IgD-negative memory B cell (primary cell): ENCODE data around the gene TRAF6. TPM values are rescaled to one million over a fixed set of nuclear protein-coding genes. Genes with fewer than 3 reads are reported as not detected.
A peak's percentile ranks its signal among the peaks of the same experiment; 100 is the strongest.
"Not testable (repeated sequence)": the region's sequence is repeated elsewhere in the genome, so short reads cannot be mapped to it uniquely, and the experiment has no call there.

Experiments used
- H3K27ac Mint-ChIP-seq, 3 donors: one replicate each; pipeline ENCODE4 v1.8.0; 2020 to 2022; ENCODE audit warnings: mild to moderate bottlenecking in 3 of 3, mixed read lengths in 3 of 3, moderate library complexity in 1 of 3
- H3K27me3 Mint-ChIP-seq: one replicate; pipeline ENCODE4 v1.8.0; 2021; ENCODE audit warnings: mixed read lengths
- H3K36me3 Mint-ChIP-seq: one replicate; pipeline ENCODE4 v1.8.0; 2020; ENCODE audit warnings: mild to moderate bottlenecking, mixed read lengths
- H3K4me1 Mint-ChIP-seq, 3 donors: one replicate each; pipeline ENCODE4 v1.8.0; 2020 to 2022; ENCODE audit warnings: mixed read lengths in 3 of 3, mild to moderate bottlenecking in 1 of 3
- H3K4me3 Mint-ChIP-seq, 4 donors: one replicate each; pipeline ENCODE4 v1.8.0; 2020 to 2022; ENCODE audit warnings: mild to moderate bottlenecking in 4 of 4, mixed read lengths in 4 of 4, moderate library complexity in 3 of 4
- H3K9me3 Mint-ChIP-seq, 3 donors: one replicate each; pipeline ENCODE4 v1.8.0; 2020 to 2021; ENCODE audit warnings: mixed read lengths in 3 of 3, mild to moderate bottlenecking in 1 of 3
- polyA plus RNA-seq: library from polyadenylated mRNA; unstranded; fragments of 300-500 nt; fragmentation: Illumina TruSeq; gene quantifications from one replicate; pipeline ENCODE4 v1.2.3, GENCODE V29; 2021

Gene TRAF6
- polyA plus RNA-seq: 12.2 TPM

GRCh38 chr11:36509694-36510593 is at the start of gene TRAF6:
Gene TRAF6 (minus strand): TSS chr11:36510272. CDS start chr11:36501515, 8,757 bp downstream.
- Mint-ChIP-seq H3K36me3 (no peaks in the 10 kb centered on the region), H3K4me3 (peak within 1 kb of the TSS; percentile 93 to 99 (median 98)), H3K27ac (peak within 1 kb of the TSS; percentile 93 to 99 (median 94)), H3K9me3 (peaks cover 0 to 4% (median 3%) of the 10 kb centered on the region in 3 donors), H3K4me1 (peaks cover 22 to 31% (median 25%) of the 10 kb centered on the region in 3 donors), H3K27me3 (peaks cover 4% of the 10 kb centered on the region)

GRCh38 chr11:36558571-36559413 is 48.7 kb upstream of the TRAF6 start:
- H3K36me3 Mint-ChIP-seq: peaks cover 2% of the 10 kb centered on the region
- H3K4me3 Mint-ChIP-seq: peak overlapping the region in 2 of 4 donors; percentile 3 to 25
- H3K27ac Mint-ChIP-seq: peak overlapping the region in 1 of 3 donors; percentile 17
- H3K27me3 Mint-ChIP-seq: peaks cover 7% of the 10 kb centered on the region
- peaks cover 2 to 7% (median 3%) of the 10 kb centered on the region in 3 donors for H3K9me3 Mint-ChIP-seq
- H3K4me1 Mint-ChIP-seq: peaks cover 2 to 7% (median 5%) of the 10 kb centered on the region in 3 donors

GRCh38 chr11:36557991-36558390 is 47.9 kb upstream of the TRAF6 start:
- Mint-ChIP-seq H3K36me3 (peaks cover 2% of the 10 kb centered on the region), H3K27me3 (peaks cover 7% of the 10 kb centered on the region), H3K9me3 (peaks cover 2 to 7% (median 3%) of the 10 kb centered on the region in 3 donors), H3K4me3 (peak overlapping the region in 1 of 4 donors; percentile 12), H3K27ac (no peak overlapping the region), H3K4me1 (peaks cover 2 to 7% (median 5%) of the 10 kb centered on the region in 3 donors)

- H3K4me3 Mint-ChIP-seq, H3K27me3 Mint-ChIP-seq, H3K9me3 Mint-ChIP-seq, H3K27ac Mint-ChIP-seq, H3K4me1 Mint-ChIP-seq, H3K36me3 Mint-ChIP-seq: not testable (repeated sequence)
These were observed 47.3 kb upstream of the TRAF6 start for GRCh38 chr11:36557390-36557789.

- Mint-ChIP-seq H3K4me1 (no peaks in the 10 kb centered on the region), H3K4me3 (no peak overlapping the region), H3K27me3 (peaks cover 7% of the 10 kb centered on the region), H3K27ac (no peak overlapping the region), H3K36me3 (peaks cover 5% of the 10 kb centered on the region), H3K9me3 (peaks cover 0 to 6% (median 0%) of the 10 kb centered on the region in 3 donors)
These were observed 40.5 kb upstream of the TRAF6 start for GRCh38 chr11:36550385-36551115.

- Mint-ChIP-seq H3K4me1 (peaks cover 0 to 8% (median 8%) of the 10 kb centered on the region in 3 donors), H3K4me3 (peak overlapping the region in 1 of 4 donors; percentile 58), H3K9me3 (peaks cover 0 to 4% (median 0%) of the 10 kb centered on the region in 3 donors), H3K36me3 (peaks cover 2% of the 10 kb centered on the region), H3K27ac (peak overlapping the region in 1 of 3 donors; percentile 83), H3K27me3 (peaks cover 14% of the 10 kb centered on the region)
These were observed 30.9 kb upstream of the TRAF6 start for GRCh38 chr11:36540998-36541397.

- H3K27me3 Mint-ChIP-seq: peaks cover 1% of the 10 kb centered on the region
- no peak overlapping the region for H3K4me3 Mint-ChIP-seq
These were observed 24.3 kb upstream of the TRAF6 start for GRCh38 chr11:36534276-36534840.

GRCh38 chr11:36532941-36533601 is 23.0 kb upstream of the TRAF6 start:
- no peak overlapping the region for H3K4me3 Mint-ChIP-seq
- H3K27ac Mint-ChIP-seq: no peak overlapping the region
- H3K9me3 Mint-ChIP-seq: peaks cover 0 to 2% (median 1%) of the 10 kb centered on the region in 3 donors
- no peaks in the 10 kb centered on the region for H3K4me1 Mint-ChIP-seq
- peaks cover 1% of the 10 kb centered on the region for H3K27me3 Mint-ChIP-seq
- peaks cover 2% of the 10 kb centered on the region for H3K36me3 Mint-ChIP-seq

More at GRCh38 chr11:36534276-36534840, 24.3 kb upstream of the TRAF6 start:
- Mint-ChIP-seq H3K36me3 (peaks cover 2% of the 10 kb centered on the region), H3K9me3 (peaks cover 0 to 1% (median 0%) of the 10 kb centered on the region in 3 donors), H3K27ac (no peak overlapping the region), H3K4me1 (no peaks in the 10 kb centered on the region)

- Mint-ChIP-seq H3K9me3 (peaks cover 0 to 9% (median 5%) of the 10 kb centered on the region in 3 donors), H3K36me3 (no peaks in the 10 kb centered on the region), H3K4me3 (no peak overlapping the region), H3K4me1 (no peaks in the 10 kb centered on the region), H3K27me3 (peaks cover 3% of the 10 kb centered on the region), H3K27ac (no peak overlapping the region)
These were observed 20.8 kb upstream of the TRAF6 start for GRCh38 chr11:36530840-36531239.

GRCh38 chr11:36513965-36514364 is 3.9 kb upstream of the TRAF6 start:
- Mint-ChIP-seq H3K27ac (no peak overlapping the region), H3K9me3 (peaks cover 0 to 4% (median 3%) of the 10 kb centered on the region in 3 donors), H3K4me3 (no peak overlapping the region), H3K36me3 (peaks cover under 1% of the 10 kb centered on the region), H3K27me3 (peaks cover 13% of the 10 kb centered on the region), H3K4me1 (peaks cover 5 to 10% (median 9%) of the 10 kb centered on the region in 3 donors)

- Mint-ChIP-seq H3K27ac (peak overlapping the region in 1 of 3 donors; percentile 26), H3K27me3 (peaks cover 11% of the 10 kb centered on the region), H3K36me3 (no peaks in the 10 kb centered on the region), H3K4me1 (peaks cover 17 to 21% (median 19%) of the 10 kb centered on the region in 3 donors), H3K9me3 (peaks cover 0 to 4% (median 3%) of the 10 kb centered on the region in 3 donors), H3K4me3 (peak overlapping the region in 1 of 4 donors; percentile 99)
These were observed 1.9 kb upstream of the TRAF6 start for GRCh38 chr11:36512016-36512415.

- Mint-ChIP-seq H3K27ac (peak overlapping the region; percentile 76 to 93 (median 83)), H3K4me1 (peaks cover 17 to 23% (median 22%) of the 10 kb centered on the region in 3 donors), H3K4me3 (peak overlapping the region in 3 of 4 donors; percentile 93 to 99 (median 99))
- H3K36me3 Mint-ChIP-seq, H3K27me3 Mint-ChIP-seq, H3K9me3 Mint-ChIP-seq: not testable (repeated sequence)
These were observed 990 bp upstream of the TRAF6 start for GRCh38 chr11:36511062-36511461.

GRCh38 chr11:36510594-36510942 is 496 bp upstream of the TRAF6 start:
- H3K27me3 Mint-ChIP-seq: peaks cover 8% of the 10 kb centered on the region
- H3K4me1 Mint-ChIP-seq: peaks cover 21 to 27% (median 24%) of the 10 kb centered on the region in 3 donors
- peaks cover 0 to 4% (median 3%) of the 10 kb centered on the region in 3 donors for H3K9me3 Mint-ChIP-seq
- peak overlapping the region; percentile 93 to 99 (median 98) for H3K4me3 Mint-ChIP-seq
- H3K36me3 Mint-ChIP-seq: no peaks in the 10 kb centered on the region
- peak overlapping the region; percentile 76 to 93 (median 83) for H3K27ac Mint-ChIP-seq
